Pancreas (tissue), 10 donors: ENCODE data around the gene NLGN2. TPM values are rescaled to one million over a fixed set of nuclear protein-coding genes. Genes with fewer than 3 reads are reported as not detected.

Source experiments
- ATAC-seq, 4 donors: fragments of 200-7000 bp; cut with Tn5 transposase; one replicate each; pipeline versions ENCODE4 v1.8.0 to v1.9.1; 2020; ENCODE audit warnings: mild to moderate bottlenecking in 4 of 4, moderate library complexity in 4 of 4
- DNase-seq, 6 donors: peaks; one replicate each; pipeline ENCODE4 v3.0.0-alpha.2; 2020
- FAIRE-seq: peaks from 2 replicates; lab custom pipeline; 2012; peaks lifted over from hg19 to GRCh38; lab: Jason Lieb, UNC
- H3K27ac ChIP-seq, 4 donors: fragments of 200-600 bp; sonication (generic); 1 replicate in 3 of 4; 2 replicates in 1 of 4; pipeline versions ENCODE4 v1.5.0 to v1.8.0; 2020
- H3K27me3 ChIP-seq, 4 donors: fragments of 200-600 bp; one replicate each; pipeline ENCODE4 v1.8.0; 2021
- H3K36me3 ChIP-seq, 3 donors: fragments of 200-600 bp; sonication (generic) in 1 of 3; one replicate each; pipeline versions ENCODE4 v1.5.0 to v1.8.0; 2020 to 2021
- H3K4me1 ChIP-seq, 3 donors: fragments of 200-600 bp; one replicate each; pipeline ENCODE4 v1.8.0; 2021
- H3K4me3 ChIP-seq, 4 donors: fragments of 200-600 bp; sonication (generic) in 2 of 4; one replicate each; pipeline versions ENCODE4 v1.5.0 to v1.8.0; 2020 to 2021
- H3K9me3 ChIP-seq, 4 donors: fragments of 200-600 bp; one replicate each; pipeline ENCODE4 v1.8.0; 2021
- WGBS, 2 donors: extraction: QIAGEN DNeasy Blood & Tissue Kit; methylation state at CpG; one replicate each; pipeline ENCODE4 v1.1.7; 2013; 5-methylcytosine and 5-hydroxymethylcytosine counted together
- intact Hi-C, 3 donors: fragments of 100-400 bp; cut with DNase I; formaldehyde crosslinking; loops; one replicate each; pipeline versions ENCODE4 v1.11.1 to v1.14.2; 2022
- polyA plus RNA-seq, 2 donors: library from polyadenylated mRNA; stranded (reverse); fragments of 200-250 nt; gene quantifications; one replicate each; pipeline ENCODE4 v1.2.3, GENCODE V29; 2013
- total RNA-seq, 6 donors: library from RNA; stranded (reverse); fragmentation: NEBNext Ultra II Directional in 4 of 6; extraction: Animal tissue kit (Norgen Biotek cat#: 25700) in 4 of 6; gene quantifications; one replicate each; pipeline versions ENCODE4 v1.2.1 to v1.2.4, GENCODE V29; 2021 to 2023
- TF ChIP-seq, protein P1 (sequence below), 4 donors: fragments of 200-600 bp; sonication (generic) in 3 of 4; IDR thresholded peaks; one replicate each; pipeline versions ENCODE4 v1.5.0 to v1.8.0; 2021; ENCODE audit warnings: antibody characterized with exemption in 4 of 4
- donor health status: healthy with polysubstance abuse.
- donor health status: DM: no; HTN: no; CAD: no; lungs with moderate emphysema.
- donor health status: DM: no; HTN: no; CAD: no.
- donor health status: control.
- donor health status: control.
- donor health status: Bipolar disorder and iron deficiency.
- donor health status: DM: yes; HTN: yes; CAD: no.
- donor health status: DM: no; HTN: no; CAD: no.
- donor health status: DM: no; HTN: no; CAD: no.
- donor health status: DM: yes; HTN: yes; CAD: no.

The NLGN2 gene
- total and polyA plus RNA-seq, 8 donors: 2.9 to 13.7 (median 5.4) TPM

DNA sequence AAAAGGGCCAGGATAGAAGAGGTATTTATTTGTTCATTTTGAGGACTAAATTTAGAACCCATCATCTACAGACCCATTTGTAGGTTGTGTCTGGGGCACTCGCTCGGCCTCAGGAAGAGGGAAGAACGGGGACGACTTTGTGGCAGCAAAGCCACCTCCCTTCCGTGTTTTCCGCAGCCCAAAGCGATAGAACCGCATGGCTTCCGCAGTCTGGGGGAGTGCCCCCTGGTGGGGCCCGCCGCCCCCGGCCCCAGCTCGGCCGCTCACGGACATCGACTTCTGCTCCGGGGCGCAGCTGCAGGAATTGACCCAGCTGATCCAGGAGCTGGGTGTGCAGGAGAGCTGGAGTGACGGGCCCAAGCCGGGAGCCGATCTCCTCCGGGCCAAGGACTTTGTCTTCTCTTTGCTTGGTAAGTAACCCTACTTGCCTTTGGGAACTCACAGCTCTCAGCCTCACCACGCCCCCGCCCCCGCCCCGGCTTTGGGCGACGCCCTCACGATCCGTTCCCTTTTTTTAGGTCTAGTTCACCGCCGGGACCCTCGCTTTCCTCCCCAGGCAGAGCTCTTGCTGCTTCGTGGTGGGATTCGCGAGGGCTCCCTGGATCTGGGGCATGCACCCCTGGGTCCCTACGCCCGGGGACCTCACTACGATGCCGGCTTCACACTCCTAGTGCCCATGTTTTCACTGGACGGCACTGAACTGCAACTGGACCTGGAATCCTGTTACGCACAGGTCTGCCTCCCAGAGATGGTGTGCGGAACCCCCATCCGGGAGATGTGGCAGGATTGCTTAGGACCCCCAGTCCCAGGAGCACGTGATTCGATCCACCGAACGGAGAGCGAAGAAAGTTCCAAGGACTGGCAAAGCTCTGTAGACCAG lies 28.3 kb downstream of the NLGN2 start:
- Histone ChIP-seq H3K9me3 (no peaks in the 10 kb centered on the region), H3K4me1 (peaks cover 5 to 18% (median 11%) of the 10 kb centered on the region in 3 donors), H3K36me3 (no peaks in the 10 kb centered on the region), H3K27me3 (no peaks in the 10 kb centered on the region), H3K27ac (peak overlapping the region; percentile 86 to 97 (median 94)), H3K4me3 (peak overlapping the region; percentile 36 to 70 (median 46))
- FAIRE-seq (no peak), DNase-seq (peak; percentile 52 to 87 (median 70)), ATAC-seq (peak; percentile 26 to 47 (median 36))
- intact Hi-C loops: loop anchor here in 2 of 3 donors (10.0 kb wide), 1 partner anchor 81 kb away; the partner anchor contains the start of genes KCTD11 (in 2 of the 2) and TMEM95 (in 2 of the 2)
- 5% methylated on average over 49 of the region's 49 CpGs for WGBS, 2 donors
- TF ChIP-seq, protein P1, sequence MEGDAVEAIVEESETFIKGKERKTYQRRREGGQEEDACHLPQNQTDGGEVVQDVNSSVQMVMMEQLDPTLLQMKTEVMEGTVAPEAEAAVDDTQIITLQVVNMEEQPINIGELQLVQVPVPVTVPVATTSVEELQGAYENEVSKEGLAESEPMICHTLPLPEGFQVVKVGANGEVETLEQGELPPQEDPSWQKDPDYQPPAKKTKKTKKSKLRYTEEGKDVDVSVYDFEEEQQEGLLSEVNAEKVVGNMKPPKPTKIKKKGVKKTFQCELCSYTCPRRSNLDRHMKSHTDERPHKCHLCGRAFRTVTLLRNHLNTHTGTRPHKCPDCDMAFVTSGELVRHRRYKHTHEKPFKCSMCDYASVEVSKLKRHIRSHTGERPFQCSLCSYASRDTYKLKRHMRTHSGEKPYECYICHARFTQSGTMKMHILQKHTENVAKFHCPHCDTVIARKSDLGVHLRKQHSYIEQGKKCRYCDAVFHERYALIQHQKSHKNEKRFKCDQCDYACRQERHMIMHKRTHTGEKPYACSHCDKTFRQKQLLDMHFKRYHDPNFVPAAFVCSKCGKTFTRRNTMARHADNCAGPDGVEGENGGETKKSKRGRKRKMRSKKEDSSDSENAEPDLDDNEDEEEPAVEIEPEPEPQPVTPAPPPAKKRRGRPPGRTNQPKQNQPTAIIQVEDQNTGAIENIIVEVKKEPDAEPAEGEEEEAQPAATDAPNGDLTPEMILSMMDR (IDR thresholded peaks at IDR 0.05): no peak

DNA sequence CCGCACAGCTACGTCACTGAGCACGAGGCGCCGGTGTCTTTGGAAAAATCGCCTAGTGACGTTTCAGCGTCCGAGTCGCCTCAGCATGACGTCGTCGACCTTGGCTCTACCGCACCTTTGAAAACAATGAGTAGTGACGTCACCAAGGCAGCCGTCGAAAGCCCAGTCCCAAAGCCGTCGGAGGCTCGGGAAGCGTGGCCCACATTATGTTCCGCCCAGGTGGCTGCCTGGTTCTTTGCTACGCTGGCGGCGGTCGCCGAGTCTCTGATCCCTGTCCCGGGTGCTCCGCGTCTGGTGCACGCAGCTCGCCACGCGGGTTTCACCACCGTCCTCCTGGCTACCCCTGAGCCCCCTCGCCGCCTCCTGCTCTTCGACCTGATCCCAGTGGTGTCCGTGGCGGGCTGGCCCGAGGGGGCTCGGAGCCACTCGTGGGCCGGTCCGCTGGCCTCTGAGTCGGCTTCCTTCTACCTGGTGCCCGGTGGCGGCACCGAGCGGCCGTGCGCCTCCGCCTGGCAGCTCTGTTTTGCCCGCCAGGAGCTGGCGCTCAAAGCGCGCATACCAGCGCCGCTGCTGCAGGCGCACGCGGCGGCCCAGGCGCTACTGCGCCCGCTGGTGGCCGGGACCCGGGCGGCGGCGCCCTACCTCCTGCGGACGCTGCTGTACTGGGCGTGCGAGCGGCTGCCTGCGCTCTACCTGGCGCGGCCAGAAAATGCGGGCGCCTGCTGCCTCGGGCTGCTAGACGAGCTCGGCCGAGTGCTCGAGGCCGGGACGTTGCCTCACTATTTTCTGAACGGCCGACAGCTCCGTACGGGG lies 29.1 kb downstream of the NLGN2 start:
- intact Hi-C loops: loop anchor here in 2 of 3 donors (10.0 kb wide), 1 partner anchor 82 kb away; the partner anchor contains the start of genes KCTD11 (in 2 of the 2) and TMEM95 (in 2 of the 2)
- H3K4me3 ChIP-seq: peak overlapping the region; percentile 16 to 70 (median 46)
- 2 to 3% methylated on average over 80 to 92 of the region's 92 CpGs for WGBS, 2 donors
- no peak for FAIRE-seq
- H3K9me3 ChIP-seq: no peaks in the 10 kb centered on the region
- no peaks in the 10 kb centered on the region for H3K36me3 ChIP-seq
- peak overlapping the region; percentile 86 to 97 (median 94) for H3K27ac ChIP-seq
- ATAC-seq: peak; percentile 75 to 83 (median 80)
- peak; percentile 79 to 96 (median 92) for DNase-seq
- peaks cover 5 to 18% (median 11%) of the 10 kb centered on the region in 3 donors for H3K4me1 ChIP-seq
- H3K27me3 ChIP-seq: no peaks in the 10 kb centered on the region
- TF ChIP-seq, protein P1 (IDR thresholded peaks at IDR 0.05): peak; percentile 68 to 91 (median 86)

DNA sequence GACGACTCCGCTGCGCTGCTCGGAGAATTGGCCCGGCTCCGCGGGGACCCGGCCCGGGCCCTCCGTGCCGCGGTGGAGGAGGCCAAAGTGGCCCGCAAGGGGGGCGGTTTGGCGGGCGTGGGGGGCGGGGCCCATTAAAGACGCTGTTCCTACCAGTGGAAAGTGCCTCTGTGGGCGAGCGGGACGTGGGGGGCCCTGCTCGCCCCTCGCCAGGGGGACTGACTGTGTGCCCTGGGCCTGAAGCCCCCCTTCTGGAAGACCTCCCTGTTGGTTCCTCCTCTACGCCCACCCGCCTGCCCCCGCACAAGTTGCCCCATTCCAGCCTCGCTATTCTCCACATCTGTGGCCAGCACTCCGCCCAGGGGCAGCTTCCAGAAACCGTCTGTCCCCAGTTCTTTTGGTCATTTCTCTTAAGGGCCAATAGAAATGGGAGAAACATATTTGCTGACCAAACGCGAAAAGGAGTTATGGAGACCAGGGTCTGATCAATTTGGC lies 29.8 kb downstream of the NLGN2 start:
- Histone ChIP-seq H3K27me3 (no peaks in the 10 kb centered on the region), H3K9me3 (no peaks in the 10 kb centered on the region), H3K4me1 (peaks cover 5 to 18% (median 11%) of the 10 kb centered on the region in 3 donors), H3K4me3 (peak overlapping the region in 3 of 4 donors; percentile 38 to 70 (median 54)), H3K36me3 (no peaks in the 10 kb centered on the region), H3K27ac (peak overlapping the region; percentile 32 to 94 (median 90))
- intact Hi-C loops: loop anchor here in 2 of 3 donors (10.0 kb wide), 1 partner anchor 83 kb away; the partner anchor contains the start of genes KCTD11 (in 2 of the 2) and TMEM95 (in 2 of the 2)
- WGBS, 2 donors: 24 to 31% methylated on average over 25 to 31 of the region's 31 CpGs
- ATAC-seq (no peak), DNase-seq (peak in 2 of 6 donors; percentile 38 to 84), FAIRE-seq (no peak)
- TF ChIP-seq, protein P1 (IDR thresholded peaks at IDR 0.05): no peak

DNA sequence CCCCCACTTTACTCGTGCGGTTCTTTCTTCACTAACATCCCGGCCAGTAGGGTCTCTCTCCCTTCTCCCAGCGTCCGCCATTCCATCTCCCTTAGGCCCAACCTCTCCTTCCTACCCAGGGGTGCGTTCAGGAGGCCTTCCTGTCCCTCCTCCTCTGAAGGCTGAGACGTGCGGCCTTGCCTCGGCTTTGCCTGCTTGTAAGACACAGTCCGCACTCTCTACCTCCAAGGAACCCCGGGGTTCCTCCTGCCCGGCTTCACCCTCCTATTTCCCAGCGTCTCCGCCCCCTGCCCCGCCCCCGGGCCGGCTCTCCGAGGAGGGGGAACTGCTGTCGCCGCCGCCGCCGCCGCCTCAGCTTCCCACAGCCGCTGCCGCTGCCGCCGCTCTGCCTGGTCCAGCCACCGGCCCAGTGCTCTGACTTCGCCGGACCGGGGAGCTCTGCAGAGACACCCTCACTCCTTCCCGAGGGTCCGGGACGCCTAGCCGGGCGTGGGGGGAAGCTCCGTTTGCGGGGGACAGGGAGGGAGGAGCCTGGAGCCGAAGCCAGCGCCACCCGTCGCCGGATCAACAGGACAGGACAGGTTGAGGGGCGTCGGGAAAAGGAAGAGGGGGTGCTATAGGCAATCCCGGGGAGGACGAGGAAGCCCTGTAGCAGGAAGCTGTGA lies 30.4 kb downstream of the NLGN2 start:
- no peaks in the 10 kb centered on the region for H3K36me3 ChIP-seq
- peak overlapping the region in 1 of 4 donors; percentile 22 for H3K4me3 ChIP-seq
- peak overlapping the region in 1 of 4 donors; percentile 5 for H3K27ac ChIP-seq
- FAIRE-seq: no peak
- H3K4me1 ChIP-seq: peaks cover 5 to 18% (median 11%) of the 10 kb centered on the region in 3 donors
- TF ChIP-seq, protein P1 (IDR thresholded peaks at IDR 0.05): no peak
- H3K27me3 ChIP-seq: no peaks in the 10 kb centered on the region
- H3K9me3 ChIP-seq: no peaks in the 10 kb centered on the region
- intact Hi-C loops: loop anchor here in 2 of 3 donors (10.0 kb wide), 1 partner anchor 83 kb away; the partner anchor contains the start of genes KCTD11 (in 2 of the 2) and TMEM95 (in 2 of the 2)
- peak in 5 of 6 donors; percentile 31 to 73 (median 67) for DNase-seq
- no peak for ATAC-seq
- WGBS, 2 donors: 70 to 74% methylated on average over 48 of the region's 48 CpGs
